Osteoblast (primary cell): Measurements from ENCODE around the gene ABCA4. TPM values are rescaled to one million over a fixed set of nuclear protein-coding genes. Genes with fewer than 3 reads are reported as not detected.

Source experiments
- DNase-seq: peaks from one replicate; pipeline ENCODE4 v3.0.0; 2011; ENCODE audit warnings: low spot score, mixed read lengths; ENCODE audit not compliant: insufficient read length; ENCODE audit errors: missing footprints
- H2AFZ ChIP-seq: 2 replicates; pipeline ENCODE4 v1.6.0; 2011; ENCODE audit warnings: mild to moderate bottlenecking, low read length
- H3K27ac ChIP-seq: 2 replicates; pipeline ENCODE4 v1.5.1; 2011; ENCODE audit warnings: mild to moderate bottlenecking, low read depth, low read length, moderate library complexity
- H3K27me3 ChIP-seq: 2 replicates; pipeline ENCODE4 v1.6.0; 2012; ENCODE audit warnings: mild to moderate bottlenecking, control low read depth, inconsistent platforms, low read length, moderate library complexity; ENCODE audit not compliant: insufficient read depth
- H3K36me3 ChIP-seq: 2 replicates; pipeline ENCODE4 v1.5.1; 2011; ENCODE audit warnings: mild to moderate bottlenecking, low read length, control low read depth, moderate library complexity; ENCODE audit not compliant: insufficient read depth
- H3K4me1 ChIP-seq: 2 replicates; pipeline ENCODE4 v1.5.1; 2011; ENCODE audit warnings: mild to moderate bottlenecking, low read length, control low read depth, moderate library complexity; ENCODE audit not compliant: insufficient read depth
- H3K4me2 ChIP-seq: 2 replicates; pipeline ENCODE4 v1.6.0; 2011; ENCODE audit warnings: mild to moderate bottlenecking, low read length; ENCODE audit not compliant: insufficient read depth
- H3K4me3 ChIP-seq: fragments of 200-600 bp; sonication (generic); 3 replicates; pipeline ENCODE4 v1.5.1; 2012; ENCODE audit warnings: mild to moderate bottlenecking, low read length, inconsistent platforms; ENCODE audit not compliant: insufficient read depth
- H3K79me2 ChIP-seq: 2 replicates; pipeline ENCODE4 v1.6.0; 2012; ENCODE audit warnings: mild to moderate bottlenecking, low read length, control low read depth, inconsistent platforms; ENCODE audit not compliant: insufficient read depth
- H3K9me3 ChIP-seq: 2 replicates; pipeline ENCODE4 v1.5.1; 2011; ENCODE audit warnings: low read depth, low read length, control low read depth
- H4K20me1 ChIP-seq: 2 replicates; pipeline ENCODE4 v1.6.0; 2012; ENCODE audit warnings: mild to moderate bottlenecking, low read length, control low read depth; ENCODE audit not compliant: insufficient read depth
- total RNA-seq: library from RNA; depleted of rRNA; stranded (reverse); fragments of >200 nt; gene quantifications from 2 replicates; pipeline ENCODE4 v1.2.3, GENCODE V29; 2012
- TF ChIP-seq, protein P1 (sequence below): IDR thresholded peaks from 2 replicates; pipeline ENCODE4 v1.5.1; 2011; ENCODE audit warnings: mild to moderate bottlenecking, low read depth, low read length, moderate library complexity; ENCODE audit errors: extremely low read depth

The ABCA4 gene
- total RNA-seq, 1 donor: 1.1 TPM

DNA sequence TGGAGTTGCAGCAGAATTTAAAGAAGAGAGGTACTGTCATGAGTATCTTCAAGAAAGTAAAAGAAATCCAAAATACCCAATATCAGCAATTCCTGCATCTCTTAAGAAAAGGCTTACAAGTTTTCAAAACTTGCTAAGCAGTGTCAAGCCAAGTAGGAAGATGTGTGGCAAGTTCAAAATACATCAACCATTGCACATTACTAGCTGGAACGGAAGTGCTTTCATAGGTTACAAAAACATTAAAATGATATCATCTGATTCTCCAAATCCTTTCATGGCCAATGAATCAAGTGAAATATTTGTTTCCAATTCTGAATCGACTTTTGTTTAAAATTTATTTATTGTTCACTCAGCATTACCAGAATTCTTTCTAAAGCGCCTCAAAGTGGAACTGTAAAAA, 5.7 kb upstream of the ABCA4 start:
- Histone ChIP-seq H3K4me3 (no peak overlapping the region), H3K4me2 (peak overlapping the region; percentile 11), H3K9me3 (no peaks in the 10 kb centered on the region), H3K79me2 (no peaks in the 10 kb centered on the region), H3K36me3 (no peaks in the 10 kb centered on the region), H3K27ac (no peak overlapping the region), H3K4me1 (peaks cover 22% of the 10 kb centered on the region), H2AFZ (no peak overlapping the region), H4K20me1 (no peaks in the 10 kb centered on the region), H3K27me3 (no peaks in the 10 kb centered on the region)
- peak; percentile 27 for DNase-seq
- TF ChIP-seq, protein P1, sequence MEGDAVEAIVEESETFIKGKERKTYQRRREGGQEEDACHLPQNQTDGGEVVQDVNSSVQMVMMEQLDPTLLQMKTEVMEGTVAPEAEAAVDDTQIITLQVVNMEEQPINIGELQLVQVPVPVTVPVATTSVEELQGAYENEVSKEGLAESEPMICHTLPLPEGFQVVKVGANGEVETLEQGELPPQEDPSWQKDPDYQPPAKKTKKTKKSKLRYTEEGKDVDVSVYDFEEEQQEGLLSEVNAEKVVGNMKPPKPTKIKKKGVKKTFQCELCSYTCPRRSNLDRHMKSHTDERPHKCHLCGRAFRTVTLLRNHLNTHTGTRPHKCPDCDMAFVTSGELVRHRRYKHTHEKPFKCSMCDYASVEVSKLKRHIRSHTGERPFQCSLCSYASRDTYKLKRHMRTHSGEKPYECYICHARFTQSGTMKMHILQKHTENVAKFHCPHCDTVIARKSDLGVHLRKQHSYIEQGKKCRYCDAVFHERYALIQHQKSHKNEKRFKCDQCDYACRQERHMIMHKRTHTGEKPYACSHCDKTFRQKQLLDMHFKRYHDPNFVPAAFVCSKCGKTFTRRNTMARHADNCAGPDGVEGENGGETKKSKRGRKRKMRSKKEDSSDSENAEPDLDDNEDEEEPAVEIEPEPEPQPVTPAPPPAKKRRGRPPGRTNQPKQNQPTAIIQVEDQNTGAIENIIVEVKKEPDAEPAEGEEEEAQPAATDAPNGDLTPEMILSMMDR: no peak

DNA sequence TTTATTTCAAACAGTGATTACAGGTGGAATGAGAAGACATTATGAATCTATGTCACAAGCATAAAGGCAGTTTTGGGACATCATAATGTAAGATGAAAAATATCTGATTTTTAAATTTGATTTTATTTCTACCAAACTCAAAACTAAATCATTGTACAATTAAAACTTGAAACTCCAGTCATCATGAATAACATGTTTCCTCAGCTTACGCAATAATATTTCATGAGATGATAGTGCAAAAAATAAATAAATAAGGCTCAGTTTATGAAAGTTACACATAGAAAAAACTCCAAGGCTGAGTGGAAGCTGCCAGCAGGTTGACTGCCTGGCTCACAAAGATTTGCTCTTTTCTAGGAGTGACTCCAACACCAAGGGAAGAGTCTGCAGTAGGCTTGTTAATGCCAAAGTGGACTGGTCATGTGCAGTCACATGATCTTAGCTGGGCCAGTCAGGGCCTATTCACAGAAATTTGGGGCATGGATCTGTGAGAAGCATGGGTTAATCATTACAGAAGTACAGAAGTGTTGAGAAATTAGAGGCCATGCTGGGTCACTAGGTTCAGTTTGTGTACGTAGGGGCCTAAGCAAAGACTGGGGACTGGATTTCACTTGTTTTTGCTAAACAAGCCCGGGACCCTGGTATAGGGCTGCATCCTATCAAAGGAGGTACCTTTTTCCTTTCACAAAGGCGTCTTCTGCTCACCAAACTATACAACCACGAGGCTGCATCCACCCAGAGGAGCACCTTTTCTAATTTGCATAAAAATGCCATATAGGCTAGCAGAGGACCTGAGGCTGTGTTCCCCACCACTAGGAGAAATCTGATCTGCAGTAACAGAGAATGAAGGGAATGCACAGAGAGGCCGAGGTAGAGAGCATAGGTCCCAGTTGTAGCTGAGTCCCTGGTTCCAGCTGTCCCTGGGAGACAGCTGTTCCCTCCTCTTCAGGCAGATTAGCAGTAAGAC, 4.9 kb upstream of the ABCA4 start:
- no peaks in the 10 kb centered on the region for H3K79me2 ChIP-seq
- DNase-seq: no peak
- H3K4me1 ChIP-seq: peaks cover 14% of the 10 kb centered on the region
- no peaks in the 10 kb centered on the region for H3K36me3 ChIP-seq
- no peaks in the 10 kb centered on the region for H3K27me3 ChIP-seq
- H2AFZ ChIP-seq: no peak overlapping the region
- TF ChIP-seq, protein P1: no peak
- H3K27ac ChIP-seq: no peak overlapping the region
- no peaks in the 10 kb centered on the region for H3K9me3 ChIP-seq
- H3K4me2 ChIP-seq: no peak overlapping the region
- H3K4me3 ChIP-seq: no peak overlapping the region
- no peaks in the 10 kb centered on the region for H4K20me1 ChIP-seq

DNA sequence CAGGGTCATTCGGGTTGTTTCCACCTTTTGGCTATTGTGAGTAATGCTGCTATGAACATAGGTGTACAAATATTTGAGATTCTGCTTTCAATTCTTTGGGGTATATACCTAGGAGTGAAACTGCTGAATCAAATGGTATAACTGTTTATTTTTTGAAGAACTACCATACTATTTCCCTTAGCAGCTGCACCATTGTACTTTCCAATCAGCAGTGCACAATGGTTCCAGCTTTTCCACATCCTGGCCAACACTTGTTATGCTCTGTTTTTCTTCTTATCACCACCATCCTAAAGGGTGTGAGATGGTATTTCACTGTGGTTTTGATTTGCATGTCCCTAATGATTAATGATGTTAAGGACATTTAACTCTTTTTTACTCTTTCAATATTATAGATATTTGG, 3.6 kb upstream of the ABCA4 start:
- no peak for DNase-seq
- no peaks in the 10 kb centered on the region for H4K20me1 ChIP-seq
- no peaks in the 10 kb centered on the region for H3K27me3 ChIP-seq
- H2AFZ ChIP-seq: no peak overlapping the region
- H3K36me3 ChIP-seq: no peaks in the 10 kb centered on the region
- TF ChIP-seq, protein P1: no peak
- H3K4me3 ChIP-seq: no peak overlapping the region
- H3K4me1 ChIP-seq: peaks cover 12% of the 10 kb centered on the region
- H3K79me2 ChIP-seq: no peaks in the 10 kb centered on the region
- H3K9me3 ChIP-seq: no peaks in the 10 kb centered on the region
- H3K27ac ChIP-seq: no peak overlapping the region
- H3K4me2 ChIP-seq: no peak overlapping the region

DNA sequence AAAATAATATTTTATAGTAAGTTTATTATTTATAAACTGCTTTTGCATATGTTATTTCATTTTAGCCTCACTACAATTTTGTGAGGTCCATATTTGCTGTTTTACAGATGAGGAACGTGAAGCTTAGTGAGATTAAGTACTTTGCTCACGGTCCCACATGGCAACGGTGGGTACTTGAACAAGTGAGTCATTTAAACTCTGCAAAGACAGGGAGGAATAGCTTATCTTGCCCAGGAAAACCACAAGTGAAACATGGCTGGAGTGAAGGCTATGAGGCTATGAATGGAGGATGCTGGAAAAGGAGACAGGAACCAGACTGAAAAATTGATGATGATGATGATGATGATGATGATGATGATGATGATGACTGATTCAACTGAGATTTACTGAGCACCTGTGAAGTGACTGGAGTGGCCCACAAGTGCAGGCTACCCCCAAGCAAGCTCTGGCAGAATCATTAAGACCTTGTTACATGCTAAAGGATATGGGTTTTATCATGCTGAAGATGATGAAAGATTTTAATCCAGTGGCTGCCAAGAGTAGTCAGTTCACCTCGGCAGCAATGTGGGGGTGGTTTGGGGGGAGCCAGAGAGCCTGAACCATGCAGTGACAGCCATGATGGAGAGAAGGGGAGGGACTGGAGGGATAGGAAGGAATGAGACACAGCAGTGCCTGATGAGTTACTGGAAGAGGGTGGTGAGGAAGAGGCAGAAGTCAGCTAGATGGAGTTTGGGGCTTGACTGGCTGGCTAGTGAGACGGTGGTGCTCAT, 1.4 kb upstream of the ABCA4 start:
- peak; percentile 84 for DNase-seq
- Histone ChIP-seq H3K4me3 (no peak overlapping the region), H4K20me1 (no peaks in the 10 kb centered on the region), H2AFZ (no peak overlapping the region), H3K4me1 (peaks cover 12% of the 10 kb centered on the region), H3K27ac (no peak overlapping the region), H3K79me2 (no peaks in the 10 kb centered on the region), H3K36me3 (no peaks in the 10 kb centered on the region), H3K27me3 (no peaks in the 10 kb centered on the region), H3K4me2 (no peak overlapping the region), H3K9me3 (no peaks in the 10 kb centered on the region)
- TF ChIP-seq, protein P1: no peak
